ENCODE results near the gene LDLRAD4.

LDLRAD4 gene

GRCh38 chr18:13623871-13624270, 405.3 kb downstream of the LDLRAD4 start:
- no peak overlapping the region for H3K27ac ChIP-seq (ENCODE audit: low read depth in 2 of 2, low read length in 2 of 2)

GRCh38 chr18:13624563-13625237, 406.1 kb downstream of the LDLRAD4 start:
- H3K9ac ChIP-seq (ENCODE audit: low read depth in 1 of 2, low read length in 2 of 2), result no peak overlapping the region
- no peak overlapping the region for H3K27ac ChIP-seq (ENCODE audit: low read depth in 2 of 2, low read length in 2 of 2)
- H3K36me3 ChIP-seq (ENCODE audit: control insufficient read depth in 2 of 2, insufficient read depth in 2 of 2, low read length in 2 of 2), result no peaks in the 10 kb centered on the region
- H3K4me1 ChIP-seq (ENCODE audit: control insufficient read depth in 2 of 2, insufficient read depth in 2 of 2, low read length in 2 of 2), result no peaks in the 10 kb centered on the region
- no peaks in the 10 kb centered on the region for H3K9me3 ChIP-seq (ENCODE audit: control insufficient read depth in 2 of 2, low read length in 2 of 2)
- no peak overlapping the region for H3K4me3 ChIP-seq (ENCODE audit: low read length in 2 of 2)
- no peaks in the 10 kb centered on the region for H3K27me3 ChIP-seq (ENCODE audit: control insufficient read depth in 2 of 2, insufficient read depth in 2 of 2, low read length in 2 of 2)

More at GRCh38 chr18:13623871-13624270, 405.3 kb downstream of the LDLRAD4 start:
- Histone ChIP-seq H3K4me3 (ENCODE audit: low read length in 2 of 2) (no peak overlapping the region), H3K9ac (ENCODE audit: low read depth in 1 of 2, low read length in 2 of 2) (no peak overlapping the region), H3K27me3 (ENCODE audit: control insufficient read depth in 2 of 2, insufficient read depth in 2 of 2, low read length in 2 of 2) (no peaks in the 10 kb centered on the region), H3K4me1 (ENCODE audit: control insufficient read depth in 2 of 2, insufficient read depth in 2 of 2, low read length in 2 of 2) (no peaks in the 10 kb centered on the region), H3K36me3 (ENCODE audit: control insufficient read depth in 2 of 2, insufficient read depth in 2 of 2, low read length in 2 of 2) (no peaks in the 10 kb centered on the region), H3K9me3 (ENCODE audit: control insufficient read depth in 2 of 2, low read length in 2 of 2) (no peaks in the 10 kb centered on the region)

- Histone ChIP-seq H3K9ac (ENCODE audit: low read depth in 1 of 2, low read length in 2 of 2) (no peak overlapping the region), H3K27me3 (ENCODE audit: control insufficient read depth in 2 of 2, insufficient read depth in 2 of 2, low read length in 2 of 2) (no peaks in the 10 kb centered on the region), H3K36me3 (ENCODE audit: control insufficient read depth in 2 of 2, insufficient read depth in 2 of 2, low read length in 2 of 2) (no peaks in the 10 kb centered on the region), H3K4me3 (ENCODE audit: low read length in 2 of 2) (no peak overlapping the region), H3K9me3 (ENCODE audit: control insufficient read depth in 2 of 2, low read length in 2 of 2) (no peaks in the 10 kb centered on the region), H3K27ac (ENCODE audit: low read depth in 2 of 2, low read length in 2 of 2) (no peak overlapping the region), H3K4me1 (ENCODE audit: control insufficient read depth in 2 of 2, insufficient read depth in 2 of 2, low read length in 2 of 2) (peaks cover 0 to 3% of the 10 kb centered on the region in 2 donors)
Measured at GRCh38 chr18:13625355-13625754, 406.8 kb downstream of the LDLRAD4 start.

- no peaks in the 10 kb centered on the region for H3K9me3 ChIP-seq (ENCODE audit: control insufficient read depth in 2 of 2, low read length in 2 of 2)
- H3K4me1 ChIP-seq (ENCODE audit: control insufficient read depth in 2 of 2, insufficient read depth in 2 of 2, low read length in 2 of 2), result peaks cover 0 to 3% of the 10 kb centered on the region in 2 donors
- no peak overlapping the region for H3K4me3 ChIP-seq (ENCODE audit: low read length in 2 of 2)
- no peaks in the 10 kb centered on the region for H3K27me3 ChIP-seq (ENCODE audit: control insufficient read depth in 2 of 2, insufficient read depth in 2 of 2, low read length in 2 of 2)
- no peaks in the 10 kb centered on the region for H3K36me3 ChIP-seq (ENCODE audit: control insufficient read depth in 2 of 2, insufficient read depth in 2 of 2, low read length in 2 of 2)
- no peak overlapping the region for H3K9ac ChIP-seq (ENCODE audit: low read depth in 1 of 2, low read length in 2 of 2)
- no peak overlapping the region for H3K27ac ChIP-seq (ENCODE audit: low read depth in 2 of 2, low read length in 2 of 2)
Measured at GRCh38 chr18:13625843-13626543, 407.4 kb downstream of the LDLRAD4 start.

- H3K4me1 ChIP-seq (ENCODE audit: control insufficient read depth in 2 of 2, insufficient read depth in 2 of 2, low read length in 2 of 2), result peaks cover 0 to 3% of the 10 kb centered on the region in 2 donors
- H3K27me3 ChIP-seq (ENCODE audit: control insufficient read depth in 2 of 2, insufficient read depth in 2 of 2, low read length in 2 of 2), result no peaks in the 10 kb centered on the region
- H3K9ac ChIP-seq (ENCODE audit: low read depth in 1 of 2, low read length in 2 of 2), result no peak overlapping the region
- H3K9me3 ChIP-seq (ENCODE audit: control insufficient read depth in 2 of 2, low read length in 2 of 2), result no peaks in the 10 kb centered on the region
- H3K36me3 ChIP-seq (ENCODE audit: control insufficient read depth in 2 of 2, insufficient read depth in 2 of 2, low read length in 2 of 2), result no peaks in the 10 kb centered on the region
- H3K27ac ChIP-seq (ENCODE audit: low read depth in 2 of 2, low read length in 2 of 2), result no peak overlapping the region
- H3K4me3 ChIP-seq (ENCODE audit: low read length in 2 of 2), result no peak overlapping the region
Measured at GRCh38 chr18:13626544-13626908, 408.0 kb downstream of the LDLRAD4 start.

GRCh38 chr18:13627639-13628038, 409.1 kb downstream of the LDLRAD4 start:
- Histone ChIP-seq H3K9me3 (ENCODE audit: control insufficient read depth in 2 of 2, low read length in 2 of 2) (no peaks in the 10 kb centered on the region), H3K4me3 (ENCODE audit: low read length in 2 of 2) (no peak overlapping the region), H3K27me3 (ENCODE audit: control insufficient read depth in 2 of 2, insufficient read depth in 2 of 2, low read length in 2 of 2) (no peaks in the 10 kb centered on the region), H3K36me3 (ENCODE audit: control insufficient read depth in 2 of 2, insufficient read depth in 2 of 2, low read length in 2 of 2) (no peaks in the 10 kb centered on the region), H3K4me1 (ENCODE audit: control insufficient read depth in 2 of 2, insufficient read depth in 2 of 2, low read length in 2 of 2) (peaks cover 0 to 3% of the 10 kb centered on the region in 2 donors), H3K9ac (ENCODE audit: low read depth in 1 of 2, low read length in 2 of 2) (no peak overlapping the region), H3K27ac (ENCODE audit: low read depth in 2 of 2, low read length in 2 of 2) (no peak overlapping the region)

GRCh38 chr18:13628211-13628610, 409.7 kb downstream of the LDLRAD4 start:
- Histone ChIP-seq H3K27ac (ENCODE audit: low read depth in 2 of 2, low read length in 2 of 2) (no peak overlapping the region), H3K9ac (ENCODE audit: low read depth in 1 of 2, low read length in 2 of 2) (no peak overlapping the region), H3K4me3 (ENCODE audit: low read length in 2 of 2) (no peak overlapping the region), H3K36me3 (ENCODE audit: control insufficient read depth in 2 of 2, insufficient read depth in 2 of 2, low read length in 2 of 2) (no peaks in the 10 kb centered on the region), H3K4me1 (ENCODE audit: control insufficient read depth in 2 of 2, insufficient read depth in 2 of 2, low read length in 2 of 2) (peaks cover 0 to 3% of the 10 kb centered on the region in 2 donors), H3K9me3 (ENCODE audit: control insufficient read depth in 2 of 2, low read length in 2 of 2) (no peaks in the 10 kb centered on the region), H3K27me3 (ENCODE audit: control insufficient read depth in 2 of 2, insufficient read depth in 2 of 2, low read length in 2 of 2) (no peaks in the 10 kb centered on the region)

GRCh38 chr18:13629841-13630715, 411.5 kb downstream of the LDLRAD4 start:
- H3K9ac ChIP-seq (ENCODE audit: low read depth in 1 of 2, low read length in 2 of 2), result no peak overlapping the region

GRCh38 chr18:13630716-13631268, 412.2 kb downstream of the LDLRAD4 start:
- Histone ChIP-seq H3K4me3 (ENCODE audit: low read length in 2 of 2) (no peak overlapping the region), H3K36me3 (ENCODE audit: control insufficient read depth in 2 of 2, insufficient read depth in 2 of 2, low read length in 2 of 2) (no peaks in the 10 kb centered on the region), H3K9me3 (ENCODE audit: control insufficient read depth in 2 of 2, low read length in 2 of 2) (no peaks in the 10 kb centered on the region), H3K27me3 (ENCODE audit: control insufficient read depth in 2 of 2, insufficient read depth in 2 of 2, low read length in 2 of 2) (no peaks in the 10 kb centered on the region), H3K27ac (ENCODE audit: low read depth in 2 of 2, low read length in 2 of 2) (no peak overlapping the region), H3K4me1 (ENCODE audit: control insufficient read depth in 2 of 2, insufficient read depth in 2 of 2, low read length in 2 of 2) (peaks cover 0 to 3% of the 10 kb centered on the region in 2 donors), H3K9ac (ENCODE audit: low read depth in 1 of 2, low read length in 2 of 2) (no peak overlapping the region)

More at GRCh38 chr18:13629841-13630715, 411.5 kb downstream of the LDLRAD4 start:
- Histone ChIP-seq H3K4me1 (ENCODE audit: control insufficient read depth in 2 of 2, insufficient read depth in 2 of 2, low read length in 2 of 2) (peaks cover 0 to 3% of the 10 kb centered on the region in 2 donors), H3K9me3 (ENCODE audit: control insufficient read depth in 2 of 2, low read length in 2 of 2) (no peaks in the 10 kb centered on the region), H3K27me3 (ENCODE audit: control insufficient read depth in 2 of 2, insufficient read depth in 2 of 2, low read length in 2 of 2) (no peaks in the 10 kb centered on the region), H3K4me3 (ENCODE audit: low read length in 2 of 2) (no peak overlapping the region), H3K36me3 (ENCODE audit: control insufficient read depth in 2 of 2, insufficient read depth in 2 of 2, low read length in 2 of 2) (no peaks in the 10 kb centered on the region), H3K27ac (ENCODE audit: low read depth in 2 of 2, low read length in 2 of 2) (no peak overlapping the region)
